H1 (cell line): ENCODE measurements around the gene NRXN3.

Source experiments
- EP300 ChIP-seq, 2 experiments: IDR thresholded peaks; 1 replicate in 1 of 2; 2 replicates in 1 of 2; pipeline ENCODE4 v1.6.1; 2011 to 2012; ENCODE audit warnings: low read depth in 2 of 2, low read length in 2 of 2, mild to moderate bottlenecking in 2 of 2, borderline replicate concordance in 1 of 2, inconsistent platforms in 1 of 2, moderate library complexity in 1 of 2
- EZH2 ChIP-seq: fragments of 200-600 bp; sonication (generic); IDR thresholded peaks from 2 replicates; pipeline ENCODE4 v1.7.1; 2012; ENCODE audit warnings: low read depth, mild to moderate bottlenecking, moderate library complexity, low read length, inconsistent platforms; ENCODE audit not compliant: severe bottlenecking
- RAD21 ChIP-seq, 2 experiments: IDR thresholded peaks in 1 of 2; conservative IDR thresholded peaks in 1 of 2; 2 replicates each; pipeline ENCODE4 v1.6.1; 2011; ENCODE audit warnings: low read depth in 2 of 2, low read length in 2 of 2, improper control_type of control experiment in 1 of 2, inconsistent platforms in 1 of 2, mild to moderate bottlenecking in 1 of 2, moderate library complexity in 1 of 2
- RXRA ChIP-seq: IDR thresholded peaks from 2 replicates; pipeline ENCODE4 v1.6.1; 2011; ENCODE audit warnings: low read depth, mild to moderate bottlenecking, low read length, moderate library complexity; ENCODE audit not compliant: insufficient read depth
- TF ChIP-seq, protein P1 (sequence below), 3 experiments: IDR thresholded peaks; 1 replicate in 2 of 3; 2 replicates in 1 of 3; pipeline versions ENCODE4 v1.5.1 to v1.6.1; 2011; ENCODE audit warnings: low read length in 3 of 3, mild to moderate bottlenecking in 3 of 3, inconsistent platforms in 2 of 3, low read depth in 1 of 3, moderate library complexity in 1 of 3; ENCODE audit not compliant: insufficient read depth in 1 of 3; ENCODE audit errors: control extremely low read depth in 1 of 3

DNA sequence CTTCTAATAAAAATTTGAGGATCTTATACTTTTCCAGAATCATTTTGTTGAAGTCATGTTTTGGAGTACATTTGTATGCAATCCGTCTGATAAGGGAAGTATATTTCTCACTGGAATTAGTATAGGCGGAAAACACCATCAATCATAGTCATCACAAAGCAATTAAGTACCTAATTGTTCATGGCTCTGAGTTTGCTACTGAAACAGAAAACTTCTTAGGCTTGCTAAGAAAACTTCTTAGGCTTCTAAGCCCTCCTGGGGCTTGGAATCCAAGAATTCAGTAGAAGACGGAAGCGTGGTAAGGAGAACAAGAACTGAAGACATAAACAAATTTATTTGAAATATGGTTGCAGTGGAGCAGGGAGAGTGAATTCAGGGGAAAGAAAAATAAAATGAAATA, 1404.9 kb downstream of the NRXN3 start:
- TF ChIP-seq EP300 (IDR thresholded peaks at IDR 0.05; ENCODE audit: borderline replicate concordance in 1 of 2, low read depth in 2 of 2, low read length in 2 of 2) (no peak), RXRA (no peak), EZH2 (no peak), RAD21 (IDR thresholded peaks at IDR 0.05 in 1 of 2, conservative IDR thresholded peaks at IDR 0.05 in 1 of 2; ENCODE audit: low read depth in 2 of 2, low read length in 2 of 2) (no peak)
- TF ChIP-seq, protein P1, sequence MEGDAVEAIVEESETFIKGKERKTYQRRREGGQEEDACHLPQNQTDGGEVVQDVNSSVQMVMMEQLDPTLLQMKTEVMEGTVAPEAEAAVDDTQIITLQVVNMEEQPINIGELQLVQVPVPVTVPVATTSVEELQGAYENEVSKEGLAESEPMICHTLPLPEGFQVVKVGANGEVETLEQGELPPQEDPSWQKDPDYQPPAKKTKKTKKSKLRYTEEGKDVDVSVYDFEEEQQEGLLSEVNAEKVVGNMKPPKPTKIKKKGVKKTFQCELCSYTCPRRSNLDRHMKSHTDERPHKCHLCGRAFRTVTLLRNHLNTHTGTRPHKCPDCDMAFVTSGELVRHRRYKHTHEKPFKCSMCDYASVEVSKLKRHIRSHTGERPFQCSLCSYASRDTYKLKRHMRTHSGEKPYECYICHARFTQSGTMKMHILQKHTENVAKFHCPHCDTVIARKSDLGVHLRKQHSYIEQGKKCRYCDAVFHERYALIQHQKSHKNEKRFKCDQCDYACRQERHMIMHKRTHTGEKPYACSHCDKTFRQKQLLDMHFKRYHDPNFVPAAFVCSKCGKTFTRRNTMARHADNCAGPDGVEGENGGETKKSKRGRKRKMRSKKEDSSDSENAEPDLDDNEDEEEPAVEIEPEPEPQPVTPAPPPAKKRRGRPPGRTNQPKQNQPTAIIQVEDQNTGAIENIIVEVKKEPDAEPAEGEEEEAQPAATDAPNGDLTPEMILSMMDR (IDR thresholded peaks at IDR 0.05; ENCODE audit: control extremely low read depth in 1 of 3, insufficient read depth in 1 of 3, low read depth in 1 of 3, low read length in 3 of 3), result no peak
